ENCODE results near the gene PCCA. TPM values are rescaled to one million over a fixed set of nuclear protein-coding genes. Genes with fewer than 3 reads are reported as not detected.

The PCCA gene
- total and polyA plus RNA-seq, 8 donors: 31.4 to 140 (median 77.0) TPM

- DNase-seq: no peak
- no peak overlapping the region for H3K4me3 ChIP-seq
- H3K9me3 ChIP-seq: no peaks in the 10 kb centered on the region
- no peak overlapping the region for H3K27ac ChIP-seq
- intact Hi-C loops (cut with DNase I; ENCODE audit: low total_unique reads): no loop called here
- H3K4me1 ChIP-seq: no peaks in the 10 kb centered on the region
- TF ChIP-seq POLR2AphosphoS5 (IDR thresholded peaks at IDR 0.05) (no peak), EP300 (IDR thresholded peaks at IDR 0.05) (no peak), CTCF (IDR thresholded peaks at IDR 0.05) (no peak), POLR2A (IDR thresholded peaks at IDR 0.05) (no peak)
- peaks cover 0 to 29% (median 21%) of the 10 kb centered on the region in 4 donors for H3K36me3 ChIP-seq
- H3K27me3 ChIP-seq: no peaks in the 10 kb centered on the region
- 89 to 97% (median 95%) methylated on average over 5 of the region's 5 CpGs for whole genome bisulfite sequencing, 5 donors
Observed at GRCh38 chr13:100447831-100448230, 358.9 kb downstream of the PCCA start.

GRCh38 chr13:100451923-100452322 lies 363.0 kb downstream of the PCCA start:
- TF ChIP-seq EP300 (IDR thresholded peaks at IDR 0.05) (no peak), CTCF (IDR thresholded peaks at IDR 0.05) (no peak), POLR2A (IDR thresholded peaks at IDR 0.05) (no peak), POLR2AphosphoS5 (IDR thresholded peaks at IDR 0.05) (no peak)
- no peaks in the 10 kb centered on the region for H3K4me1 ChIP-seq
- H3K27ac ChIP-seq: no peak overlapping the region
- H3K27me3 ChIP-seq: no peaks in the 10 kb centered on the region
- no peak for DNase-seq
- no peak overlapping the region for H3K4me3 ChIP-seq
- peaks cover 0 to 25% (median 20%) of the 10 kb centered on the region in 4 donors for H3K36me3 ChIP-seq
- WGBS, 5 donors: 88 to 100% (median 97%) methylated on average over 2 of the region's 2 CpGs
- intact Hi-C loops (cut with DNase I; ENCODE audit: low total_unique reads): no loop called here
- H3K9me3 ChIP-seq: no peaks in the 10 kb centered on the region

GRCh38 chr13:100454876-100455275 lies 366.0 kb downstream of the PCCA start:
- intact Hi-C loops (cut with DNase I; ENCODE audit: low total_unique reads): no loop called here
- TF ChIP-seq POLR2A (IDR thresholded peaks at IDR 0.05): no peak
- TF ChIP-seq EP300 (IDR thresholded peaks at IDR 0.05): no peak
- TF ChIP-seq CTCF (IDR thresholded peaks at IDR 0.05): no peak
- TF ChIP-seq POLR2AphosphoS5 (IDR thresholded peaks at IDR 0.05): no peak
- Histone ChIP-seq H3K36me3 (peaks cover 0 to 25% (median 13%) of the 10 kb centered on the region in 4 donors), H3K9me3 (peaks cover 0 to 7% (median 0%) of the 10 kb centered on the region in 4 donors), H3K27me3 (no peaks in the 10 kb centered on the region), H3K4me3 (no peak overlapping the region), H3K4me1 (no peaks in the 10 kb centered on the region), H3K27ac (no peak overlapping the region)
- 85 to 96% (median 93%) methylated on average over 1 of the region's 1 CpG for WGBS, 5 donors
- no peak for DNase-seq

GRCh38 chr13:100458673-100459072 lies 369.8 kb downstream of the PCCA start:
- no peaks in the 10 kb centered on the region for H3K4me1 ChIP-seq

More at GRCh38 chr13:100458673-100459072, 369.8 kb downstream of the PCCA start:
- WGBS, 5 donors: 87 to 97% (median 97%) methylated on average over 4 of the region's 4 CpGs
- H3K4me3 ChIP-seq: no peak overlapping the region
- H3K27me3 ChIP-seq: no peaks in the 10 kb centered on the region
- no peak overlapping the region for H3K27ac ChIP-seq
- intact Hi-C loops (cut with DNase I; ENCODE audit: low total_unique reads): no loop called here
- peaks cover 0 to 21% (median 4%) of the 10 kb centered on the region in 4 donors for H3K36me3 ChIP-seq
- TF ChIP-seq POLR2A (IDR thresholded peaks at IDR 0.05): no peak
- no peak for TF ChIP-seq POLR2AphosphoS5 (IDR thresholded peaks at IDR 0.05)
- no peak for TF ChIP-seq EP300 (IDR thresholded peaks at IDR 0.05)
- no peak for TF ChIP-seq CTCF (IDR thresholded peaks at IDR 0.05)
- peaks cover 0 to 7% (median 0%) of the 10 kb centered on the region in 4 donors for H3K9me3 ChIP-seq
- no peak for DNase-seq
